GM12872 (cell line): ENCODE results near the gene HSPB9.

Experiments used
- CTCF ChIP-seq: IDR thresholded peaks from 3 replicates; pipeline ENCODE4 v1.5.1; 2011; ENCODE audit warnings: low read depth, mild to moderate bottlenecking, low read length, moderate library complexity; ENCODE audit not compliant: insufficient read depth

HSPB9 gene

GRCh38 chr17:42153919-42154742 is 31.5 kb downstream of the HSPB9 start:
- TF ChIP-seq CTCF: no peak

GRCh38 chr17:42155614-42156045 is 33.0 kb downstream of the HSPB9 start:
- no peak for TF ChIP-seq CTCF

- no peak for TF ChIP-seq CTCF
These were observed 37.4 kb downstream of the HSPB9 start for GRCh38 chr17:42159796-42160530.

- no peak for TF ChIP-seq CTCF
These were observed 37.9 kb downstream of the HSPB9 start for GRCh38 chr17:42160531-42160910.

- peak; percentile 81 for TF ChIP-seq CTCF
These were observed 40.5 kb downstream of the HSPB9 start for GRCh38 chr17:42163113-42163512.

GRCh38 chr17:42163696-42164407 is 41.2 kb downstream of the HSPB9 start:
- no peak for TF ChIP-seq CTCF

GRCh38 chr17:42165751-42166150 is 43.1 kb downstream of the HSPB9 start:
- TF ChIP-seq CTCF: no peak
